Lung (tissue), 12 donors: ENCODE data around the gene AGAP1. TPM values are rescaled to one million over a fixed set of nuclear protein-coding genes. Genes with fewer than 3 reads are reported as not detected.

Experiments used
- ATAC-seq: fragments of 200-7000 bp; cut with Tn5 transposase; one replicate; pipeline ENCODE4 v1.9.1; 2020; ENCODE audit warnings: moderate number of reproducible peaks; ENCODE audit not compliant: insufficient read depth, low FRiP score
- DNase-seq, 3 donors: peaks; one replicate each; pipeline ENCODE4 v3.0.0-alpha.2; 2013 to 2017
- H3K27ac ChIP-seq, 2 donors: one replicate each; pipeline ENCODE4 v1.5.1; 2013; ENCODE audit warnings: mild to moderate bottlenecking in 2 of 2, moderate library complexity in 2 of 2, control low read depth in 1 of 2, inconsistent platforms in 1 of 2, low read depth in 1 of 2, low read length in 1 of 2
- H3K27me3 ChIP-seq, 3 donors: one replicate each; pipeline ENCODE4 v1.5.1; 2013; ENCODE audit warnings: low read length in 2 of 3; ENCODE audit not compliant: control insufficient read depth in 3 of 3, insufficient read depth in 3 of 3
- H3K36me3 ChIP-seq, 4 donors: one replicate each; pipeline ENCODE4 v1.5.1; 2013; ENCODE audit warnings: low read length in 4 of 4, mild to moderate bottlenecking in 1 of 4, moderate library complexity in 1 of 4; ENCODE audit not compliant: control insufficient read depth in 4 of 4, insufficient read depth in 4 of 4
- H3K4me1 ChIP-seq, 5 donors: one replicate each; pipeline ENCODE4 v1.5.1; 2013; ENCODE audit warnings: low read length in 5 of 5, mild to moderate bottlenecking in 2 of 5, moderate library complexity in 1 of 5; ENCODE audit not compliant: control insufficient read depth in 5 of 5, insufficient read depth in 5 of 5
- H3K4me3 ChIP-seq: one replicate; pipeline ENCODE4 v1.5.1; 2013; ENCODE audit warnings: mild to moderate bottlenecking, control low read depth, moderate library complexity
- H3K9ac ChIP-seq, 2 donors: one replicate each; pipeline ENCODE4 v1.5.1; 2013; ENCODE audit warnings: low read length in 2 of 2, control low read depth in 1 of 2; ENCODE audit not compliant: insufficient read depth in 1 of 2
- H3K9me3 ChIP-seq, 4 donors: one replicate each; pipeline ENCODE4 v1.5.1; 2013; ENCODE audit warnings: low read length in 3 of 4, mild to moderate bottlenecking in 1 of 4, moderate library complexity in 1 of 4; ENCODE audit not compliant: control insufficient read depth in 4 of 4, insufficient read depth in 3 of 4
- CTCF ChIP-seq: IDR thresholded peaks from 2 replicates; pipeline ENCODE4 v1.5.1; 2012; ENCODE audit warnings: mild to moderate bottlenecking; ENCODE audit errors: control extremely low read depth, extremely low read depth
- WGBS, 2 donors: extraction: QIAGEN DNeasy Blood & Tissue Kit; methylation state at CpG; one replicate each; pipeline ENCODE4 v1.1.7; 2013; 5-methylcytosine and 5-hydroxymethylcytosine counted together
- polyA plus RNA-seq, 2 donors: library from polyadenylated mRNA; stranded (reverse); fragments of 200-250 nt; gene quantifications; one replicate each; pipeline ENCODE4 v1.2.1, GENCODE V29; 2013
- total RNA-seq, 2 donors: library from RNA; depleted of rRNA in 1 of 2; stranded (reverse); fragments of >200 nt in 1 of 2; gene quantifications; one replicate each; pipeline ENCODE4 v1.2.1, GENCODE V29; 2014 to 2021
- donor health status: control.
- donor health status: control.
- donor health status: Bipolar disorder and iron deficiency.
- donor health status: healthy.
- donor health status: DM: yes; HTN: yes; CAD: no.

The AGAP1 gene
- total and polyA plus RNA-seq, 4 donors: 6.6 to 39.4 (median 20.2) TPM

- ATAC-seq: no peak
- peaks cover 0 to 4% (median 0%) of the 10 kb centered on the region in 4 donors for H3K9me3 ChIP-seq
- no peak overlapping the region for H3K27ac ChIP-seq
- 86 to 91% methylated on average over 5 of the region's 5 CpGs for WGBS, 2 donors
- no peaks in the 10 kb centered on the region for H3K36me3 ChIP-seq
- H3K4me1 ChIP-seq: peaks cover 0 to 1% (median 0%) of the 10 kb centered on the region in 5 donors
- no peak for TF ChIP-seq CTCF
- H3K9ac ChIP-seq: no peak overlapping the region
- H3K4me3 ChIP-seq: no peak overlapping the region
- H3K27me3 ChIP-seq: no peaks in the 10 kb centered on the region
- DNase-seq: no peak
These were observed 47.8 kb upstream of the AGAP1 start for GRCh38 chr2:235446082-235446481.

- Histone ChIP-seq H3K27ac (no peak overlapping the region), H3K4me1 (peaks cover 0 to 1% (median 0%) of the 10 kb centered on the region in 5 donors), H3K9me3 (peaks cover 0 to 4% (median 0%) of the 10 kb centered on the region in 4 donors), H3K36me3 (no peaks in the 10 kb centered on the region), H3K9ac (no peak overlapping the region), H3K27me3 (no peaks in the 10 kb centered on the region), H3K4me3 (no peak overlapping the region)
- no peak for ATAC-seq
- WGBS, 2 donors: 91 to 92% methylated on average over 3 of the region's 3 CpGs
- no peak for TF ChIP-seq CTCF
- DNase-seq: no peak
These were observed 46.6 kb upstream of the AGAP1 start for GRCh38 chr2:235447210-235447609.

- WGBS, 2 donors: 66 to 89% methylated on average over 9 of the region's 9 CpGs
- DNase-seq (peak in 1 of 3 donors; percentile 32), ATAC-seq (peak; percentile 75)
- H3K36me3 ChIP-seq: no peaks in the 10 kb centered on the region
- H3K4me3 ChIP-seq: no peak overlapping the region
- H3K4me1 ChIP-seq: peaks cover 0 to 1% (median 0%) of the 10 kb centered on the region in 5 donors
- no peak for TF ChIP-seq CTCF
- no peaks in the 10 kb centered on the region for H3K27me3 ChIP-seq
- no peak overlapping the region for H3K27ac ChIP-seq
- no peak overlapping the region for H3K9ac ChIP-seq
- H3K9me3 ChIP-seq: peaks cover 0 to 2% (median 0%) of the 10 kb centered on the region in 4 donors
These were observed 44.3 kb upstream of the AGAP1 start for GRCh38 chr2:235449568-235449967.

GRCh38 chr2:235453605-235454151 is 40.2 kb upstream of the AGAP1 start:
- WGBS, 2 donors: 91 to 95% methylated on average over 6 of the region's 6 CpGs
- TF ChIP-seq CTCF: no peak
- Histone ChIP-seq H3K9ac (no peak overlapping the region), H3K36me3 (no peaks in the 10 kb centered on the region), H3K9me3 (no peaks in the 10 kb centered on the region), H3K27me3 (no peaks in the 10 kb centered on the region), H3K4me1 (peaks cover 0 to 1% (median 0%) of the 10 kb centered on the region in 5 donors), H3K4me3 (no peak overlapping the region), H3K27ac (no peak overlapping the region)
- no peak for ATAC-seq
- no peak for DNase-seq
